T1000 (cell line): Measurements from ENCODE around the gene SLC16A11.
A peak's percentile ranks its signal among the peaks of the same experiment; 100 is the strongest.

Source experiments
- DNase-seq: peaks from one replicate; lab custom pipeline; 2025; ENCODE audit warnings: mixed read lengths; lab: John Stamatoyannopoulos, UW

The SLC16A11 gene

GRCh38 chr17:7025245-7025644, 18.6 kb downstream of the SLC16A11 start:
- no peak for DNase-seq

- no peak for DNase-seq
Observed at GRCh38 chr17:7024402-7024785, 19.5 kb downstream of the SLC16A11 start.

- peak; percentile 84 for DNase-seq
Observed at GRCh38 chr17:7023576-7024401, 20.1 kb downstream of the SLC16A11 start.

- no peak for DNase-seq
Observed at GRCh38 chr17:7022781-7023571, 20.9 kb downstream of the SLC16A11 start, which contains the start of gene BCL6B. TSS of gene BCL6B (plus strand) at chr17:7023050. CDS start at chr17:7023672, 622 bp downstream.

GRCh38 chr17:7021993-7022778, 21.7 kb downstream of the SLC16A11 start:
- peak; percentile 67 for DNase-seq

GRCh38 chr17:7020894-7021664, 22.8 kb downstream of the SLC16A11 start:
- no peak for DNase-seq

GRCh38 chr17:7019839-7020519, 23.9 kb downstream of the SLC16A11 start:
- no peak for DNase-seq

- DNase-seq = no peak
Observed at GRCh38 chr17:7019367-7019766, 24.5 kb downstream of the SLC16A11 start.

- DNase-seq = no peak
Observed at GRCh38 chr17:7018331-7018964, 25.4 kb downstream of the SLC16A11 start.

GRCh38 chr17:7017827-7018200, 26.1 kb downstream of the SLC16A11 start:
- no peak for DNase-seq

- DNase-seq = no peak
Observed at GRCh38 chr17:7016886-7017826, 26.7 kb downstream of the SLC16A11 start.

GRCh38 chr17:7016418-7016817, 27.5 kb downstream of the SLC16A11 start:
- DNase-seq = no peak

GRCh38 chr17:7014995-7015958, 28.6 kb downstream of the SLC16A11 start:
- DNase-seq = no peak

GRCh38 chr17:7014261-7014994, 29.5 kb downstream of the SLC16A11 start:
- peak; percentile 98 for DNase-seq

GRCh38 chr17:7011942-7012254, 32.0 kb downstream of the SLC16A11 start:
- DNase-seq = no peak

- DNase-seq = no peak
Observed at GRCh38 chr17:7011415-7011814, 32.5 kb downstream of the SLC16A11 start.

- DNase-seq = no peak
Observed at GRCh38 chr17:7010523-7010922, 33.4 kb downstream of the SLC16A11 start.

GRCh38 chr17:7007143-7007542, 36.7 kb downstream of the SLC16A11 start:
- DNase-seq = no peak
